ENCODE data around the gene MAP3K1. TPM values are rescaled to one million over a fixed set of nuclear protein-coding genes. Genes with fewer than 3 reads are reported as not detected.

MAP3K1 gene
- total and polyA plus RNA-seq, 7 donors = 3.0 to 12.5 (median 8.4) TPM

- H3K4me3 ChIP-seq = no peak overlapping the region
- H3K4me1 ChIP-seq = no peaks in the 10 kb centered on the region
- intact Hi-C loops (cut with DNase I) = no loop called here
- no peaks in the 10 kb centered on the region for H3K36me3 ChIP-seq
- TF ChIP-seq CTCF (IDR thresholded peaks at IDR 0.05) (no peak), POLR2AphosphoS5 (IDR thresholded peaks at IDR 0.05) (no peak), POLR2A (IDR thresholded peaks at IDR 0.05) (no peak)
- no peak for DNase-seq
- no peaks in the 10 kb centered on the region for H3K27me3 ChIP-seq
- WGBS, 2 donors = 82 to 89% methylated on average over 2 of the region's 2 CpGs
- no peak overlapping the region for H3K27ac ChIP-seq
- H3K9me3 ChIP-seq = no peaks in the 10 kb centered on the region
These were observed 32.1 kb upstream of the MAP3K1 start for GRCh38 chr5:56783261-56783660.

- H3K9me3 ChIP-seq = no peaks in the 10 kb centered on the region
- no peaks in the 10 kb centered on the region for H3K36me3 ChIP-seq
- 91 to 94% methylated on average over 2 of the region's 2 CpGs for WGBS, 2 donors
- no peak for DNase-seq
- H3K4me1 ChIP-seq = no peaks in the 10 kb centered on the region
- intact Hi-C loops (cut with DNase I) = no loop called here
- no peaks in the 10 kb centered on the region for H3K27me3 ChIP-seq
- H3K4me3 ChIP-seq = no peak overlapping the region
- no peak for TF ChIP-seq EP300 (IDR thresholded peaks at IDR 0.05)
- H3K27ac ChIP-seq = no peak overlapping the region
These were observed 29.0 kb upstream of the MAP3K1 start for GRCh38 chr5:56786346-56786745.

GRCh38 chr5:56791396-56791795 is 24.0 kb upstream of the MAP3K1 start:
- Histone ChIP-seq H3K36me3 (no peaks in the 10 kb centered on the region), H3K4me1 (no peaks in the 10 kb centered on the region), H3K4me3 (no peak overlapping the region), H3K27me3 (no peaks in the 10 kb centered on the region), H3K27ac (no peak overlapping the region), H3K9me3 (no peaks in the 10 kb centered on the region)
- DNase-seq = no peak
- WGBS, 2 donors = 72 to 88% methylated on average over 3 of the region's 3 CpGs
- TF ChIP-seq POLR2AphosphoS5 (IDR thresholded peaks at IDR 0.05) = no peak
- TF ChIP-seq EP300 (IDR thresholded peaks at IDR 0.05) = no peak
- TF ChIP-seq POLR2A (IDR thresholded peaks at IDR 0.05) = no peak
- no peak for TF ChIP-seq CTCF (IDR thresholded peaks at IDR 0.05)
- intact Hi-C loops (cut with DNase I) = no loop called here

GRCh38 chr5:56798521-56798920 is 16.8 kb upstream of the MAP3K1 start:
- no peak for DNase-seq
- no peaks in the 10 kb centered on the region for H3K4me1 ChIP-seq
- H3K9me3 ChIP-seq = no peaks in the 10 kb centered on the region
- intact Hi-C loops (cut with DNase I) = no loop called here
- H3K4me3 ChIP-seq = no peak overlapping the region
- H3K27ac ChIP-seq = no peak overlapping the region
- H3K36me3 ChIP-seq = no peaks in the 10 kb centered on the region
- TF ChIP-seq POLR2A (IDR thresholded peaks at IDR 0.05) (no peak), EP300 (IDR thresholded peaks at IDR 0.05) (no peak), CTCF (IDR thresholded peaks at IDR 0.05) (no peak)
- no peaks in the 10 kb centered on the region for H3K27me3 ChIP-seq

GRCh38 chr5:56800186-56800585 is 15.2 kb upstream of the MAP3K1 start:
- TF ChIP-seq POLR2A (IDR thresholded peaks at IDR 0.05) (no peak), CTCF (IDR thresholded peaks at IDR 0.05) (no peak), POLR2AphosphoS5 (IDR thresholded peaks at IDR 0.05) (no peak), EP300 (IDR thresholded peaks at IDR 0.05) (no peak)
- Histone ChIP-seq H3K36me3 (no peaks in the 10 kb centered on the region), H3K27me3 (no peaks in the 10 kb centered on the region), H3K4me1 (no peaks in the 10 kb centered on the region), H3K27ac (no peak overlapping the region), H3K4me3 (no peak overlapping the region), H3K9me3 (no peaks in the 10 kb centered on the region)
- intact Hi-C loops (cut with DNase I) = no loop called here
- DNase-seq = no peak
